HG02588 (cell line): ENCODE data around the gene CHD3.
"Not testable (repeated sequence)": the region's sequence is repeated elsewhere in the genome, so short reads cannot be mapped to it uniquely, and the experiment has no call there.

Experiments
- ATAC-seq: cut with Tn5 transposase; IDR thresholded peaks from one replicate; pipeline ENCODE4 v1.9.1; 2021; ENCODE audit warnings: mild to moderate bottlenecking, moderate library complexity; ENCODE audit not compliant: unreplicated experiment

The CHD3 gene

GRCh38 chr17:7930841-7931631, 42.4 kb downstream of the CHD3 start:
- ATAC-seq: no peak

- ATAC-seq: peak; percentile 89
Observed at GRCh38 chr17:7931709-7932482, 43.3 kb downstream of the CHD3 start, which contains the start of the genes CNTROB and TRAPPC1. Gene CNTROB (plus strand): TSS chr17:7932206. CDS start chr17:7933080, 874 bp downstream. Gene TRAPPC1 (minus strand): TSS chr17:7931946. CDS start chr17:7931829, 117 bp downstream.

DNA sequence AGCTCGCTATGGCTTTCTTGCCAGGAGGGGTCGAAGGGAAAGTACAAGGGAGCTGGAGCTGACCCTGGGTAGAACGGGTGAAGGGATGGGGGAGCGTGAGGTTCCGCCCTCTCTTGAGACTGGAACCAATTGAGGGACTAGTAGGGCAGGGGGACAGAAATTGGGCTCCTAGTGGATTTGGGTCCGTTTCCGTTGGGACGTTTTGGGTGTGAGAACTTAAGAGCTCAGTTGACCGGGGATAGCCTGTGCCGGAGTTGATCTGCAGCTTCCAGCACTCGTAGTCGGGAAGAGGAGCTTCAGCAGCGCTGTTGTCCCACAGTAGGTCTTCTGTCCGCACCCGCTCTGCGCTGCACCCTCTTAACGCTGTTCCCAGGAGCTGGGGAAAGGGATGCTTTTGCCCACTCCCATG, 43.9 kb downstream of the CHD3 start:
- no peak for ATAC-seq

DNA sequence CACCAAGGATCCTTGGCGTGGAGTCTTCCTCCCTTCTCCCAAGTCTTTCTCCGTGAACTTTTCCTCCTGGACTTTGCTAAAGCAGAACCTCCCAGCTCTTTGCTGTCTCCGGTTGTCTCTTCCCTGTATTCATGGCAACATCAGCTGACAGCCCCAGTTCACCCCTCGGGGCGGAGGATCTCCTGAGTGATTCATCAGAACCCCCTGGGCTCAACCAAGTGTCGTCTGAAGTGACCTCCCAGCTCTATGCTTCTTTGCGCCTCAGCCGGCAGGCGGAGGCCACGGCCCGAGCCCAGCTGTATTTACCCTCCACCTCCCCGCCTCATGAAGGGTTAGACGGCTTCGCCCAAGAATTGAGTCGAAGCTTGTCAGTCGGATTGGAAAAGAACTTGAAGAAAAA, 44.4 kb downstream of the CHD3 start:
- no peak for ATAC-seq

- ATAC-seq: no peak
Observed at GRCh38 chr17:7935859-7936258, 47.3 kb downstream of the CHD3 start.

DNA sequence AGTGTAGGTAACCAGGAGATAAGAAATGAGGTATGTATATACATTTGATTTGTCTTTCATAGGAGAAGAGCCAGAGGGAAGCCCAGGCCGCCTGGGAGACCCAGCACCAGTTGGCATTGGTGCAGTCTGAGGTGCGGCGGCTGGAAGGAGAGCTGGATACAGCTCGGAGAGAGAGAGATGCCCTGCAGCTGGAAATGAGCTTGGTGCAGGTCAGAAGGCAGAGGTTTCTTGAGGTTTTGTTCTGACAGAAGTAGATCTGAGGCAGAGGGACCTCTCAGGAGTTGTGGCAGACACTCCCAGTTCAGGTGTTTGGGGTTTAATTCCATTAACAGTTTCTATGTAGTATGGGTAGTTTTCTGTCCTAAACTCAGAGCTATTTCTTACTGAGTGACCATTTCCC, 51.4 kb downstream of the CHD3 start:
- ATAC-seq: no peak

GRCh38 chr17:7940743-7941142, 52.2 kb downstream of the CHD3 start:
- no peak for ATAC-seq

DNA sequence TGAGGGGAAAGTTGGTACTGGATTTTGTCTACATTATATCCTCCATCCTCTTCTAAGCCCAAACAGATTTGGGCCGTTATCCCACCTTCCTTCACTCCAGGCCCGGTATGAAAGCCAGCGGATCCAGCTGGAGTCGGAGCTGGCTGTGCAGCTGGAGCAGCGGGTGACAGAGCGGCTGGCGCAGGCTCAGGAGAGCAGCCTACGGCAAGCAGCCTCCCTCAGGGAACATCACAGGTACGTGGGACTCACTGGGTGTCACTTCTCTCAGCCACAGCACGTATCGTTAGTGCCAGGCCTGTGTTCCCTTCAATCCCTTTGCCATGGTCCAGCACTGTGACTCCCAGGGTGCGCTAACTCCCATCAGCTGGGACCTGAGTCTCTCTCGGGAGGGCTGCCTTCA, 54.7 kb downstream of the CHD3 start:
- ATAC-seq: no peak

- no peak for ATAC-seq
Observed at GRCh38 chr17:7944326-7944725, 55.7 kb downstream of the CHD3 start.

DNA sequence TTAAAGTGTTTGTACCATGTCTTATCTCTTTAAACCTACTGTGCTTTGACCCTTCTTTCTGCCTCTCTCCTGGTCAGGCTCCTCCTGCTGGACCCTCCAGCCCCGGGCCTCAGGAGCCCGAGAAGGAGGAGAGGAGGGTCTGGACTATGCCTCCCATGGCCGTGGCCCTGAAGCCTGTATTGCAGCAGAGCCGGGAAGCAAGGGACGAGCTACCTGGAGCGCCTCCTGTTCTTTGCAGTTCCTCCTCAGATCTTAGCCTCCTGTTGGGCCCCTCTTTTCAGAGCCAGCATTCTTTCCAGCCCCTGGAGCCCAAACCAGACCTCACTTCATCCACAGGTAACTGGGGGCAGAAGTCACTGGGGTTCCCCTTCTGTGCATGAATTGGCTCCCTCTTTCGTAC, 57.1 kb downstream of the CHD3 start:
- no peak for ATAC-seq

DNA sequence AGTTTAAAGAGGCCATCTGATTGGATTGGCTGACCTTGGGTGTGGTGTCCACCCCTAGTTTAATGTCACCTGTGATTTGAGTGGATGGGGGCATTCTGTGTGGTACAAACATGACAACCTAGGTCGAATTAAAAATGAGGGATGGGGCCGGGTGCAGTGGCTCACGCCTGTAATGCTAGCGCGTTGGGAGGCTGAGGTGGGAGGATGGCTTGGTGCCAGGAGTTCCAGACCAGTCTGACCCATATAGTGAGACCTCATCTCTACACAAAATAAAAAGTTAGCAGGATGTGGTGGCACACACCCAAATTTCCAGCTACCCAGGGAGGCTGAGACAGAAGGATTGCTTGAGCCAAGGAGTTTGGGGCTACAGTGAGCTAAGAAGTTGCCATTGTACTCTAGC, 57.9 kb downstream of the CHD3 start:
- no peak for ATAC-seq

DNA sequence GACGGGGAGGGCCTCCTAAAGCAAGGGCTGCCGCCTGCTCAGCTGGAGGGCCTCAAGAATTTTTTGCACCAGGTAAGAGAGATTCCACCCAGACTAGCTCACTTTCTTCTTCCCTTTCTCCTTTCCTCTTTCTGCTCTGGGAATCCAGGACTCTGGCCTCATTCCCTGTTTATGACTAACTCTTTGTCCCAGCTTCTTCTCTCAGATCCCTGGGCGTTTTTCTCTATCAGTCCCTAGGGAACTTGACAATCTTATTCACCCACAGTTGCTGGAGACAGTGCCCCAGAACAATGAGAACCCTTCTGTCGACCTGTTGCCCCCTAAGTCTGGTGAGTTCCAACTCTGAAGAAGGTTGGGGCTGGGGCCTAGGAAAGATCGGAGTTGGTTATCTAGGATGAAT, 59.1 kb downstream of the CHD3 start:
- no peak for ATAC-seq

DNA sequence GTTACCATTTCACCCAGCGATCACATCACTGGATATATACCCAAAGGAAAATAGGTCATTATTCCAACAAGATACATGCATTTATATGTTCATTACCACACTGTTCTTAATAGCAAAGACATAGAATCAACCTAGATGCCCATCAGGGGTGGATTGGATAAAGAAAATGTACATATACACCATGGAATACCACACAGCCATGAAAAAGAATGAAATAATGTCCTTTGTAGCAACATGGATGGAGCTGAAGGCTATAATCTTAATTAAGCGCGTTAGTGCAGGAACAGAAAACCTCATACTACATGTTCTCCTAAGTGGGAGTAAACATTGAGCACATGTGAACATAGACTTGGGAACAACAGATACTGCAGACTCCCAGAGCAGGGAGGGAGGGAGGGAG, 62.0 kb downstream of the CHD3 start:
- ATAC-seq: no peak

- peak; percentile 51 for ATAC-seq
Observed at GRCh38 chr17:7951143-7951792, 62.7 kb downstream of the CHD3 start.

GRCh38 chr17:7953266-7953665, 64.7 kb downstream of the CHD3 start:
- not testable (repeated sequence) for ATAC-seq

GRCh38 chr17:7955414-7956227, 67.0 kb downstream of the CHD3 start:
- no peak for ATAC-seq

- no peak for ATAC-seq
Observed at GRCh38 chr17:7956228-7956965, 67.8 kb downstream of the CHD3 start.

- ATAC-seq: no peak
Observed at GRCh38 chr17:7959503-7960253, 71.1 kb downstream of the CHD3 start.

- ATAC-seq: no peak
Observed at GRCh38 chr17:7961421-7961820, 72.8 kb downstream of the CHD3 start.
